ENCODE data around the gene HOXB8.

HOXB8 gene

GRCh38 chr17:48642059-48642842 is 27.2 kb upstream of the HOXB8 start:
- no peak overlapping the region; the same call in 1 of the 2 replicates for H3K9ac ChIP-seq (ENCODE audit: low read depth, low read length)
- peaks cover 2% of the 10 kb centered on the region; the same call in 1 of the 2 replicates for H3K4me1 ChIP-seq (ENCODE audit: insufficient read depth, low read length)
- no peaks in the 10 kb centered on the region for H3K36me3 ChIP-seq (ENCODE audit: insufficient read depth, low read length)
- no peaks in the 10 kb centered on the region for H3K9me3 ChIP-seq (ENCODE audit: control insufficient read depth, insufficient read depth, low read length)

GRCh38 chr17:48641541-48642058 is 26.5 kb upstream of the HOXB8 start:
- H3K4me1 ChIP-seq (ENCODE audit: insufficient read depth, low read length), result peaks cover 2% of the 10 kb centered on the region; the same call in 1 of the 2 replicates
- H3K9ac ChIP-seq (ENCODE audit: low read depth, low read length), result no peak overlapping the region
- H3K9me3 ChIP-seq (ENCODE audit: control insufficient read depth, insufficient read depth, low read length), result no peaks in the 10 kb centered on the region
- no peaks in the 10 kb centered on the region for H3K36me3 ChIP-seq (ENCODE audit: insufficient read depth, low read length)

GRCh38 chr17:48640858-48641180 is 25.7 kb upstream of the HOXB8 start:
- Histone ChIP-seq H3K36me3 (ENCODE audit: insufficient read depth, low read length) (no peaks in the 10 kb centered on the region), H3K4me1 (ENCODE audit: insufficient read depth, low read length) (0 out of 2 replicates have a peak, but pooled peaks cover 2% of the 10 kb centered on the region), H3K9me3 (ENCODE audit: control insufficient read depth, insufficient read depth, low read length) (no peaks in the 10 kb centered on the region), H3K9ac (ENCODE audit: low read depth, low read length) (no peak overlapping the region)

DNA sequence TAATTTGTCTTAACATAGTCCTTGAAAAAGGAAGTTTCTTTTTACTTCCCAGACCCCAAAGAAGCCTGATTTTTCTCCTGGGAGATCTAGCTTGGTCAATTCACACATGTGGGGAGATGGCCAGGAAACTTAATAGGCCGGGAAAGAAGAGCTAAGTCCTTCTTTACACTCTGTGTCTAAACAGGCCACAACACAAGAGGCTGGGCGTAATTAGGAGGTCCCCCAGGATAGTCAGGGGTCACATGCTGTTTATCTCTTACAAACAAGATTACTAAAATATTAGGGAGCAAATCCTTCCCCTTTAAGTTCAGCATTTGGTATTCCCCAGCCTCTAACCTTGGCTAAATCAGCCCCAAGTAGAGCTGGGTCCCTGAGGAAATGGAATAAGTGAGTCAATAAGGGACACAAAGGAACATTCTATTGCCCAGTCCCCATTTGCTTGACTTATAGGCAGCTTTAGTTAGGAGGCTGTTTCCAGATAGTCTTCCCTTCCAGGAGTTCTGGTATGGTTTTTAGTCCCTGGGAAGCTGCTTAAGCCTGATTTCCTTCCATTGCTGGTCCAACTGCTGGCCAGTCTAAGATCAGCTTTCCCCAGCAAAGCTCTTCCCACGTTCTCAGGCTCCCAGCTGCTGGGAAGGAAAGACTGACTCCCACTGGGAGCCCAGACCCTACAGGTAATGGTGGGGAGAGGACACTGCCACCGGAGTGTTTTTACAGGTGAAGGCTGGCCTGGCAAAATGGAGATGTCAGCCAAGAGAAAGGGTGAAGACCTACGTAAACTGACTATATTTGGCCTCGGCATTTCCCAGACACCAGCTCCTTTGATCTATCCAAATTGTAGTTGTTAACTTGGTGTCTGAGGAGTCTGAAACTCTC is 25.1 kb upstream of the HOXB8 start:
- Histone ChIP-seq H3K9ac (ENCODE audit: low read depth, low read length) (no peak overlapping the region), H3K4me1 (ENCODE audit: insufficient read depth, low read length) (no peaks in the 10 kb centered on the region), H3K9me3 (ENCODE audit: control insufficient read depth, insufficient read depth, low read length) (no peaks in the 10 kb centered on the region), H3K36me3 (ENCODE audit: insufficient read depth, low read length) (no peaks in the 10 kb centered on the region)

- H3K4me1 ChIP-seq (ENCODE audit: insufficient read depth, low read length), result no peaks in the 10 kb centered on the region
- no peaks in the 10 kb centered on the region for H3K36me3 ChIP-seq (ENCODE audit: insufficient read depth, low read length)
- no peaks in the 10 kb centered on the region for H3K9me3 ChIP-seq (ENCODE audit: control insufficient read depth, insufficient read depth, low read length)
- no peak overlapping the region for H3K9ac ChIP-seq (ENCODE audit: low read depth, low read length)
Observed at GRCh38 chr17:48639136-48639535, 24.0 kb upstream of the HOXB8 start.

DNA sequence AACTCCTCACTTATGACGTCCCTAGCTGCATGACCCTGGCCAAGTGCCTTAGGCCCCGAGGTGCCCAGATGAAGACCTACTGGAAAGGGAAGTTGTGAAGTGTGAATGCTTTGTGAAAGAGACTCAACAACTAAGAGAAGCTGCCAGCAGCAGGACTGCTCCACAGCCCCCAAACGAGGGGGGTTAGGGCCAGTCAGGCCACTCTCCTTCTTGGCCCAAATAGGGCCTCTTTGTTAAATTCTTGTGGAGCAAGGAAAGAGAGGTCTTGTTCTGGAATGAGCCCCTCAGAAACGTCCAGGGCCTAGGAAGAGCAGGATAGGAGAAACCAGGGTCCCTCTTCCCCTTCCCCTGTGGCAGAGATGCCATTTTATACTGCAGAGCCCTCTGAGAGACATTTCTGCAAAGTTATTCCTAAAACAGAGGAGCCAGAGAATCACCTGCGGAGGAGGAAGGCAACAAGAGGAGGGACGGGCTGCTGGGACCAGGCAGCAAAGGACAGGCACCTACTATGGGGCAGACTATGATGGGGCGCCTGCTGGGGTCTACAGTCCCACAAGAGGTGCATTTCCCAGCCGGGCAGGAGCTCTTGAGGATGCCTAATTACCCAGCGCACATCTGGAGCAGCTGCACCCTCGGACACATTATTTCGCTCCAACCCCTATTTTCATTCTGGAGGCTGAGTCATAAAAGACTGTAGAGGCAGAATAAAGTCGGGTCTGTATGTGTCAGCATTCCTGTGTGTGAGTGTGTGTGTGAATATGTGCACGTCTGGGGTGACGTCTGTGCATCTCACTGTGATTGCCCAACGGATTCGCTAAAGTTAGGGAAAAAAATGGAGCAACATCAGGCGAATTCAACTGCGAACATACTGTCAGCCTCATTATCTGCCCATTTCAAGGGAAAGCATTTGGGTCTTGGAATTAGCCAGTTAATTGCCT is 22.5 kb upstream of the HOXB8 start:
- no peaks in the 10 kb centered on the region for H3K9me3 ChIP-seq (ENCODE audit: control insufficient read depth, insufficient read depth, low read length)
- H3K9ac ChIP-seq (ENCODE audit: low read depth, low read length), result no peak overlapping the region

GRCh38 chr17:48636177-48637018 is 21.3 kb upstream of the HOXB8 start:
- no peaks in the 10 kb centered on the region for H3K36me3 ChIP-seq (ENCODE audit: insufficient read depth, low read length)
- H3K9me3 ChIP-seq (ENCODE audit: control insufficient read depth, insufficient read depth, low read length), result no peaks in the 10 kb centered on the region
- no peak overlapping the region for H3K9ac ChIP-seq (ENCODE audit: low read depth, low read length)
- H3K4me1 ChIP-seq (ENCODE audit: insufficient read depth, low read length), result 0 out of 2 replicates have a peak, but pooled peaks cover 6% of the 10 kb centered on the region

More for the DNA sequence above, 22.5 kb upstream of the HOXB8 start:
- H3K36me3 ChIP-seq (ENCODE audit: insufficient read depth, low read length), result no peaks in the 10 kb centered on the region
- 0 out of 2 replicates have a peak, but pooled peaks cover under 1% of the 10 kb centered on the region for H3K4me1 ChIP-seq (ENCODE audit: insufficient read depth, low read length)

GRCh38 chr17:48634493-48635208 is 19.6 kb upstream of the HOXB8 start:
- 0 out of 2 replicates have a peak, but pooled peaks cover 6% of the 10 kb centered on the region for H3K4me1 ChIP-seq (ENCODE audit: insufficient read depth, low read length)
- no peaks in the 10 kb centered on the region for H3K36me3 ChIP-seq (ENCODE audit: insufficient read depth, low read length)
- no peaks in the 10 kb centered on the region for H3K9me3 ChIP-seq (ENCODE audit: control insufficient read depth, insufficient read depth, low read length)
- no peak overlapping the region for H3K9ac ChIP-seq (ENCODE audit: low read depth, low read length)

DNA sequence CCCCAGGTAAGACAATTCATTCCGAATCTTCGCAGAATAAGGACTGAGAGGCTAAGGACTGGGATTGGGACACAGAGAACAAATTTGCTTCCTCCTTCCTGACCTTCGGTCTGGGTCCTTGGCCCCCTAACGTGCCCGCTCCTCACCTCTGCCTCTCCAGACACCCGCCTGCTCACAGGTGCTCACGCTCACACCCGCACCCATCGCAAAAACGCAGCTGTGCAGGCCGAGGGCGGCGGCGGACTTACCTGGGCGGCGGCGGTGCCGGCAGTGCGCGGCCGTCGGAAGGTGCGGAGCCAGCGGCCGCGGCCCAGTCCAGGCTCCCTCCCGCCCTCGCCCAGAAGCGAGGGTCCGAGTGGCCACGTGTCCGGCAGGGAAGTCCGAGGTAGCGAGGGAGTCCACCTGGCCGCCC is 18.2 kb upstream of the HOXB8 start:
- Histone ChIP-seq H3K36me3 (ENCODE audit: insufficient read depth, low read length) (no peaks in the 10 kb centered on the region), H3K4me1 (ENCODE audit: insufficient read depth, low read length) (0 out of 2 replicates have a peak, but pooled peaks cover 6% of the 10 kb centered on the region), H3K9me3 (ENCODE audit: control insufficient read depth, insufficient read depth, low read length) (no peaks in the 10 kb centered on the region), H3K9ac (ENCODE audit: low read depth, low read length) (peak overlapping the region; percentile 24; the same call in 1 of the 2 replicates)

DNA sequence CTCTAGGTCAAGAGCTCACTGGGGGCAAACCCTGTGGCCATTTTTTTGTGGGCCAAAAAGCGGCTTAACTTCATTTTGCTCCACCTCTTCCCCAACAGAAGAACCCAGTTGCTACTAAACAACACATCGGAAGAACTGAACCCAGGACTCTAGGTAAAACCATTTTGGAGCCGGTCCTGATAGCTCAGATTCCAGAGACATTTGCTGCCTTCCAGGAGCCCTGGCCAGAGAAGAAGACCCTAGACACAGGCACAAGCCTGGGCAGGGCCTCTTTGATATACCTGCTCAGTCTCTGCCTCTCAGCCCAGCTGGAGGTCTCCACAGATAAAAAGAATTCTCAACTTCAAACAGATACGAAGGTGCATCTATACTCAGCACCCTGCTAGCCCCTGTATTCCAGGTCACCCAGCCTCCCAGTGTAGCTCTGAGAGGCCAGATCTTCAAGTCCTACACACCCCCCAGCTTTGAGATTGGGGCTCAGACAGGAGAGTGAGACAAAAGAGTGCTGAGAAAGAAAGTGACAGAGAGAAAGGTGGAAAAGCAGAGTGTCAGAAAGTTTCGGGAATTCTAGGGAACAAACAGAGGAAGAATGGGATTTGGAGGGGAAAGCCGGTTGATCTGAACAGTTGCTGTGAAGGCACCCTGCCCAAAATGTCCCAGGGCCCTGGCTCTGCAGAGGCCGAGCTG is 17.6 kb upstream of the HOXB8 start:
- no peaks in the 10 kb centered on the region for H3K9me3 ChIP-seq (ENCODE audit: control insufficient read depth, insufficient read depth, low read length)
- H3K4me1 ChIP-seq (ENCODE audit: insufficient read depth, low read length), result 0 out of 2 replicates have a peak, but pooled peaks cover 6% of the 10 kb centered on the region
- H3K36me3 ChIP-seq (ENCODE audit: insufficient read depth, low read length), result no peaks in the 10 kb centered on the region
- H3K9ac ChIP-seq (ENCODE audit: low read depth, low read length), result no peak overlapping the region

GRCh38 chr17:48631693-48632578 is 16.8 kb upstream of the HOXB8 start:
- Histone ChIP-seq H3K9ac (ENCODE audit: low read depth, low read length) (no peak overlapping the region), H3K36me3 (ENCODE audit: insufficient read depth, low read length) (no peaks in the 10 kb centered on the region), H3K4me1 (ENCODE audit: insufficient read depth, low read length) (peaks cover 7% of the 10 kb centered on the region; the same call in 1 of the 2 replicates), H3K9me3 (ENCODE audit: control insufficient read depth, insufficient read depth, low read length) (no peaks in the 10 kb centered on the region)
